ENCODE results near the gene GHR. TPM values are rescaled to one million over a fixed set of nuclear protein-coding genes. Genes with fewer than 3 reads are reported as not detected.

GHR gene
- polyA plus RNA-seq, 3 donors, result not detected

DNA sequence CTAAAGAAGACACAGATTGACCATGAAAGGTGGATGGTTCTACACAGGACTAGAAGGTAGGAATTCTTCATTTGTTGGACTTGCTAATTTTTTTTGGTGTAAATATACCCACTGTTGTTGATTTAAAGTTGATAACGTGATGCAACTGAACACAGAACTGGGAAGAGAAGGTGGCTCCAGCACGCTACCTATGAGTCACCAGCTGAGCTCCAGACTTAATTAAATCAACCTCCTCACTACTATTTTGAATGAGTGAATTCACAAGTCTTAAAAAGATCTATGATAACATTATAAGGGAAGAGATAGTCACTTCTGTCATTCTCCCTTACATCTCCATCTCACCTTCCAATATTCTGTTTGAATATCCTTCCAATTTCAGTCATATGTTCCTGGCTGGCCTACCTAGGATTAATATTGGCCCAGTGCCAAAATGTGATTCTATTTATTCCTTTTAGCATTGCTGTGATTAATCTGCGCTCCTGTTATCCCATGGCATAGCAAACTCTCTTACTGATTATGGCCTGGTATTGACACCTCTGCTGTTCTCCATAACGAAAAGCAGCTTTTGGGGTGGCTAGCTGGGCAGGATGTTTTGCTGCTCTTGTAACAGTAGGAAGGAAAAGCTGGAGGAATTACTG is 197.5 kb downstream of the GHR start:
- intact Hi-C loops (cut with micrococcal nuclease), result no loop called here
- H3K9me3 Mint-ChIP-seq, result no peaks in the 10 kb centered on the region
- peak in 1 of 3 donors; percentile 7 for DNase-seq
- peaks cover 25% of the 10 kb centered on the region for H3K4me1 Mint-ChIP-seq
- Histone ChIP-seq H3K36me3 (replicated peaks in 1 of 2; ENCODE audit: control insufficient read depth in 1 of 2, insufficient read depth in 2 of 2, low read length in 2 of 2) (no peaks in the 10 kb centered on the region), H3K27me3 (ENCODE audit: control insufficient read depth in 2 of 2, insufficient read depth in 2 of 2, low read length in 2 of 2) (no peaks in the 10 kb centered on the region), H3K4me2 (replicated peaks; ENCODE audit: extremely low read depth, low read length, poor library complexity, severe bottlenecking) (peak overlapping the region; percentile 40), H4K20me1 (ENCODE audit: insufficient read depth, low read length) (no peaks in the 10 kb centered on the region), H3K4me1 (ENCODE audit: control insufficient read depth in 1 of 2, insufficient read depth in 2 of 2, low read length in 2 of 2) (peaks cover 21% of the 10 kb centered on the region in 2 donors), H2AFZ (ENCODE audit: insufficient read depth, low read depth, low read length, poor library complexity, severe bottlenecking) (peak overlapping the region; percentile 67), H3K79me2 (ENCODE audit: insufficient read depth, low read length) (no peaks in the 10 kb centered on the region), H3K27ac (ENCODE audit: low read depth in 1 of 2, low read length in 2 of 2) (peak overlapping the region in 1 of 2 donors; percentile 78), H3K9me3 (replicated peaks in 1 of 2; ENCODE audit: control insufficient read depth in 1 of 2, insufficient read depth in 1 of 2, low read length in 2 of 2) (no peaks in the 10 kb centered on the region), H3K4me3 (replicated peaks in 1 of 3; ENCODE audit: low read depth in 2 of 3, low read length in 3 of 3) (peak overlapping the region in 1 of 3 experiments; percentile 29), H3K9ac (ENCODE audit: insufficient read depth, low read length, poor library complexity, severe bottlenecking) (no peak overlapping the region)
- TF ChIP-seq, protein P1, sequence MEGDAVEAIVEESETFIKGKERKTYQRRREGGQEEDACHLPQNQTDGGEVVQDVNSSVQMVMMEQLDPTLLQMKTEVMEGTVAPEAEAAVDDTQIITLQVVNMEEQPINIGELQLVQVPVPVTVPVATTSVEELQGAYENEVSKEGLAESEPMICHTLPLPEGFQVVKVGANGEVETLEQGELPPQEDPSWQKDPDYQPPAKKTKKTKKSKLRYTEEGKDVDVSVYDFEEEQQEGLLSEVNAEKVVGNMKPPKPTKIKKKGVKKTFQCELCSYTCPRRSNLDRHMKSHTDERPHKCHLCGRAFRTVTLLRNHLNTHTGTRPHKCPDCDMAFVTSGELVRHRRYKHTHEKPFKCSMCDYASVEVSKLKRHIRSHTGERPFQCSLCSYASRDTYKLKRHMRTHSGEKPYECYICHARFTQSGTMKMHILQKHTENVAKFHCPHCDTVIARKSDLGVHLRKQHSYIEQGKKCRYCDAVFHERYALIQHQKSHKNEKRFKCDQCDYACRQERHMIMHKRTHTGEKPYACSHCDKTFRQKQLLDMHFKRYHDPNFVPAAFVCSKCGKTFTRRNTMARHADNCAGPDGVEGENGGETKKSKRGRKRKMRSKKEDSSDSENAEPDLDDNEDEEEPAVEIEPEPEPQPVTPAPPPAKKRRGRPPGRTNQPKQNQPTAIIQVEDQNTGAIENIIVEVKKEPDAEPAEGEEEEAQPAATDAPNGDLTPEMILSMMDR (IDR thresholded peaks at IDR 0.05), result no peak
- H3K27ac Mint-ChIP-seq, result peak overlapping the region; percentile 10 to 84 (median 80)
- no peaks in the 10 kb centered on the region for H3K36me3 Mint-ChIP-seq
- H3K4me3 Mint-ChIP-seq, result peak overlapping the region in 1 of 2 donors; percentile 77
- 67% methylated on average over 1 of the region's 4 CpGs for WGBS (ENCODE audit: insufficient coverage)
- H3K27me3 Mint-ChIP-seq (ENCODE audit: low read depth in 3 of 3), result peaks cover 1 to 4% (median 4%) of the 10 kb centered on the region in 3 donors

GRCh38 chr5:42621242-42621641 is 198.0 kb downstream of the GHR start:
- Histone ChIP-seq H3K27me3 (ENCODE audit: control insufficient read depth in 2 of 2, insufficient read depth in 2 of 2, low read length in 2 of 2) (no peaks in the 10 kb centered on the region), H3K9me3 (replicated peaks in 1 of 2; ENCODE audit: control insufficient read depth in 1 of 2, insufficient read depth in 1 of 2, low read length in 2 of 2) (no peaks in the 10 kb centered on the region), H2AFZ (ENCODE audit: insufficient read depth, low read depth, low read length, poor library complexity, severe bottlenecking) (peak overlapping the region; percentile 67), H3K79me2 (ENCODE audit: insufficient read depth, low read length) (no peaks in the 10 kb centered on the region), H3K36me3 (replicated peaks in 1 of 2; ENCODE audit: control insufficient read depth in 1 of 2, insufficient read depth in 2 of 2, low read length in 2 of 2) (no peaks in the 10 kb centered on the region), H3K4me1 (ENCODE audit: control insufficient read depth in 1 of 2, insufficient read depth in 2 of 2, low read length in 2 of 2) (peaks cover 21% of the 10 kb centered on the region in 2 donors), H4K20me1 (ENCODE audit: insufficient read depth, low read length) (no peaks in the 10 kb centered on the region), H3K9ac (ENCODE audit: insufficient read depth, low read length, poor library complexity, severe bottlenecking) (no peak overlapping the region), H3K4me3 (replicated peaks in 1 of 3; ENCODE audit: low read depth in 2 of 3, low read length in 3 of 3) (peak overlapping the region in 1 of 3 experiments; percentile 29), H3K27ac (ENCODE audit: low read depth in 1 of 2, low read length in 2 of 2) (peak overlapping the region in 1 of 2 donors; percentile 78), H3K4me2 (replicated peaks; ENCODE audit: extremely low read depth, low read length, poor library complexity, severe bottlenecking) (peak overlapping the region; percentile 40)
- H3K27me3 Mint-ChIP-seq (ENCODE audit: low read depth in 3 of 3), result peaks cover 1 to 4% (median 4%) of the 10 kb centered on the region in 3 donors
- peak overlapping the region in 1 of 2 donors; percentile 77 for H3K4me3 Mint-ChIP-seq
- H3K27ac Mint-ChIP-seq, result peak overlapping the region; percentile 10 to 84 (median 80)
- peaks cover 25% of the 10 kb centered on the region for H3K4me1 Mint-ChIP-seq
- WGBS (ENCODE audit: insufficient coverage), result no CpG with 5 or more reads among the region's 3 CpGs
- no peaks in the 10 kb centered on the region for H3K36me3 Mint-ChIP-seq
- DNase-seq, result peak in 2 of 3 donors; percentile 4 to 12
- TF ChIP-seq, protein P1 (IDR thresholded peaks at IDR 0.05), result no peak
- intact Hi-C loops (cut with micrococcal nuclease), result no loop called here
- H3K9me3 Mint-ChIP-seq, result no peaks in the 10 kb centered on the region
